AG10803 (cell line): ENCODE results near the gene HMCES.
"Not testable (repeated sequence)": the region's sequence is repeated elsewhere in the genome, so short reads cannot be mapped to it uniquely, and the experiment has no call there.

Source experiments
- DNase-seq: peaks from one replicate; pipeline ENCODE4 v3.0.0; 2010; ENCODE audit warnings: low read depth
- H3K4me3 ChIP-seq: 2 replicates; pipeline ENCODE4 v1.5.1; 2011; ENCODE audit warnings: mild to moderate bottlenecking, low read length, control low read depth
- CTCF ChIP-seq: conservative IDR thresholded peaks from 2 replicates; pipeline ENCODE4 v1.5.1; 2011; ENCODE audit warnings: mild to moderate bottlenecking, low read length, control low read depth, inconsistent platforms

The HMCES gene

GRCh38 chr3:129343643-129344360 lies 65.1 kb downstream of the HMCES start:
- peak; percentile 14 for DNase-seq
- H3K4me3 ChIP-seq, result peak overlapping the region; percentile 32
- TF ChIP-seq CTCF, result peak; percentile 51

DNA sequence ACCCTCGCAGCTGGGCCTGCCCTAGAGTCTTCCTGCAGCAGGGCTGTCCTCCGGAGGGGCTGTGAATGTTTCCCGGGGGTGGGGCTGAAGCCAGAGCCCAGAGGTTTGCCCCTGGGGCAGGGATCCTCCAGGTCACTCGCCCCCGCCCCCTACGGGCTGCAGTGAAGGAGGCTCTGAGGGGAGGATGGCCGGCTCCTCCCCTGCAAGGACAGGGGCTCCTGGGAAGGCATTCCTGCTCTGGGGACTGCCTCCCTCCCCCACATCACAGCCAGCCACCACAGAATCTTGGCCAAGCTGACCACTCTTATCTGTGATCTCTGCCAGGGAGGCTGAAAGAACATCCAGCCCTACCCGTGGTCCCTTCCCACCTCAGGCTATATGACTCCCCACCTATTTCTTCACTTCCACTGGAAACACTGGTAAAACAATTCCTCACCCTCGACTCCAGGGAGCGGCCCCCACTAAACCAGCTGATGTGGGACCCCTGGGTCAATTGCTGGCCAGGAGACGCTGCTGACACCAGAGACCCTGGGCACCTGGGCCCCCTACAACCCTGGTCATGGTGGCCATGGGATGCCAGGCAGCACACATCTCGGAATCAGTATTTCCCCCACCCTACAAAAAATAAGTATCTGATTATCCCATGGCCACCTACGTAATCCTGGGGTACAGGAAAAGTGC lies 66.0 kb downstream of the HMCES start:
- DNase-seq, result no peak
- H3K4me3 ChIP-seq, result no peak overlapping the region
- no peak for TF ChIP-seq CTCF

DNA sequence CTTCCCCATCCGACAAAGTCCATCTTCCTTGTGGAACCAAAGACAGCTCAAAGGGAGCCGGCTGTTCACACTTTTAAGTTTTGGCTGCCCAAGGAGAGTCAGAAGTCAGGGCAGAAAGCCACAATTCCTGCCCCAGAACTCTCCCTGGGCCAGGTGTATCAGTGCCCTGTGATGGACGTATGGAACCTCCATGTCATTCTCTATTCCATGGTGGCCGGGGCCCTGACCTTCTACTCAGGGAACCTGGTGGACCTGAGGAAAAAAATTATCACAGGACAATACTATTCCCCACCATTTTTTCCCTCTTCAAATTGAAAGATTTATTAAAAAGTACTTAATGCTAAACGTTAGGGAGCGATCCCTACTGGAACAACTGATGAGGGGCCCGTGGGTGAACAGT lies 66.6 kb downstream of the HMCES start:
- no peak for TF ChIP-seq CTCF
- H3K4me3 ChIP-seq, result no peak overlapping the region
- DNase-seq, result no peak

GRCh38 chr3:129345971-129346370 lies 67.3 kb downstream of the HMCES start:
- no peak for TF ChIP-seq CTCF
- no peak overlapping the region for H3K4me3 ChIP-seq
- peak; percentile 27 for DNase-seq

GRCh38 chr3:129346695-129347457 lies 68.2 kb downstream of the HMCES start:
- DNase-seq, result no peak
- TF ChIP-seq CTCF, result no peak
- H3K4me3 ChIP-seq, result no peak overlapping the region

DNA sequence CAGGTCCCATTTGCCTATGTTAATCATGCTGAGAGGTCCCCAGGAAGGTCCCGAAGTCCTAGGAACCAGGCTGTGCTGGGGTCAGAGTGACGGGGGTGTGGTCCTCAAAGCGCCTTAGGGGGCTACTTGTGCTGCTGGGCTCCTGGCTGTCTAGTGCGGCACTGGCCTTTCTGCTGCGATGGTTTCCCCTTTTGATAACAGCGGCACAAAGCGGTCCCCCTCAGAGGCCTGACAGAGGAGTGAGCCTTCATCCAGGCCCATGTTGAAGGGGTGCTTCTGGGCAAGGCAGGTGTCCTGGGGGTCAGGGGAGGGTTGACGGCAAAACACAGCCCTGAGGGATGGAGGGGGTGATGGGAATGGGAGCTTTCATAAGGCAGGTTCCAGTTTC lies 68.8 kb downstream of the HMCES start:
- TF ChIP-seq CTCF, result no peak
- H3K4me3 ChIP-seq, result no peak overlapping the region

GRCh38 chr3:129348734-129349133 lies 70.1 kb downstream of the HMCES start:
- H3K4me3 ChIP-seq, result no peak overlapping the region
- DNase-seq, result no peak
- TF ChIP-seq CTCF, result no peak

More for the DNA sequence above, 68.8 kb downstream of the HMCES start:
- DNase-seq, result no peak

- H3K4me3 ChIP-seq, DNase-seq: not testable (repeated sequence)
Measured at GRCh38 chr3:129349169-129349568, 70.5 kb downstream of the HMCES start.
